GM18867 (cell line): Measurements from ENCODE around the gene CDKN2C.
"Not testable (repeated sequence)": the region's sequence is repeated elsewhere in the genome, so short reads cannot be mapped to it uniquely, and the experiment has no call there.

Experiments
- ATAC-seq: cut with Tn5 transposase; IDR thresholded peaks from one replicate; pipeline ENCODE4 v1.9.1; 2021; ENCODE audit warnings: mild to moderate bottlenecking, moderate library complexity; ENCODE audit not compliant: unreplicated experiment

Gene CDKN2C

DNA sequence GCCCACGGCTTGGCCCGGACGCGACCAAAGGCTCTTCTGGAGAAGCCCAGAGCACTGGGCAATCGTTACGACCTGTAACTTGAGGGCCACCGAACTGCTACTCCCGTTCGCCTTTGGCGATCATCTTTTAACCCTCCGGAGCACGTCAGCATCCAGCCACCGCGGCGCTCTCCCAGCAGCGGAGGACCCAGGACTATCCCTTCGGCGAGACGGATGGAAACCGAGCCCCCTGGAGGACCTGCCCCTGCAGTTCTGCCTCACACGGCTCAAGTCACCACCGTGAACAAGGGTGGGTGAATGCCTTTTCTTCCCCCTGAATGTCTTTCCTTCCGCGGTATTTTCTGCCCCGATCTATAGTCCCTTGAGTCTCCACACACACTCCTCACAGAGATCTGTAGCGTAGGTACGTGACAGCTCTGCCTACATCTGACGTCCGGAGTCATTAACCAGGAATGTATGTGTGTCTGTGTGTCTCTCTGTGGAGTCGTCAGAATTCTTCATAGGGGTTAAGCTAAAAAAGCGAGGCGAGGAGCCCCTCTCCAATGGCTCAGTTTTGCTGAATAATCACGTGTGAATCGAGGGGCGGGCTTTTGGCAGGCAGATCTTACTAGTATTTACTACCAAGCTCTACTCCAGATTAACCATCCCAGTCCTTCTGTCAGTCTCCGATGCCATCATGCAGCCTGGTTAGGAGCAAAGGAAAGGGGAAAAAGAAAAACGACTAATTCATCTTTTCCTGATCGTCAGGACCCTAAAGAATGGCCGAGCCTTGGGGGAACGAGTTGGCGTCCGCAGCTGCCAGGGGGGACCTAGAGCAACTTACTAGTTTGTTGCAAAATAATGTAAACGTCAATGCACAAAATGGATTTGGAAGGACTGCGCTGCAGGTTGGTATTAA, at the start of gene CDKN2C:
Gene CDKN2C (plus strand): TSS at position 635 of the 898 bp plus-strand sequence. CDS start 124 bp downstream, at position 759.
- ATAC-seq: peak; percentile 26

DNA sequence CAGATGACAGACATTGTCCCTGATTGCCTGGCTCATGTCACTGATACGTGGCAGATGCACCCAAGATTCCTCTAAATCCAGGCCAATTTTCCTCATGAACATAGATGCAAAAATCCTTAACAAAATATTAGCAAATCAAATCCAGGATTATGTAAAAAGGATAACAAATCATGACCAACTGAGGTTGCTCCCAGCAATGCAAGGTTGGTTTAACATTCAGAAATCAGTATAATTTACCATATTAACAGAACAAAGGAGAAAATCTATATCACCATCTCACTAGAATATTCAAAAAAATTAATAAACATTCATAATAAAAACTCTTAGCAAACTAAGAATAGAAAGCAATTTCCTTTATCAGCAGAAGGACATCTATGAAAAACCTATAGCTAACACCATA, 49.6 kb upstream of the CDKN2C start:
- no peak for ATAC-seq

DNA sequence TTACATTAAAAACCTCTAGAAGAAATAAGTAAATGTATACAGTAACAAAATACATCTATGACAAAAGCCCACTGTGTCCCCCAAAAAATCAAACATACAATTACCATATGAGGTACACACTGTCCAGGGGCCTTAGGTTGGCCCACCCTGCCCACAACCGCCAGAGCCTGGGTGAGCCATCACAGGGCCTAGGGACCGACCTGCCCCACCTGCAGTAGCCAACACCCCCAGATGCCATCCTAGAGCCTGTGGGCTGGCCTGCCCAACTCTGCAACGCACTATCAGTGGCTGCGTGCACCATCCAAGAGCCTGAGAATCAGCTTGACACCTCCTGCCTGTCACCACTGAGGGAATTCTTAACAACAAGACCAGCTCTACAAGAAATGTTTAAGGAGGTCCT, 49.0 kb upstream of the CDKN2C start:
- ATAC-seq: no peak

DNA sequence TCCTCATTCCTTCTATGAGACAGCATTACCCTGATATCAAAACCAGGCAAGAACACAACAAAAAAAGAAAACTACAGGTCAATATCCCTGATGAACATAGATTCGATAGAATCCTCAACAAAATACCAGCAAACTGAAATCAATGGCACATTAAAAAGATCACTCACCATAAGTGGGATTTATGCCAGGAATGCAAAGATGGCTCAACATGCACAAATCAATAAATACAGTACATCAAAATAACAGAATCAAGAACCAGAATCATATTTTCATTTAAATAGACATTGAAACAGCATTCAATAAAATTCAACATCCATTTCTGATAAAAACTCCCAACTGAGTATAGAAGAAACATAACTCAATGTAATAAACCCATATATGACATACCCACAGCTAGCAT, 46.5 kb upstream of the CDKN2C start:
- ATAC-seq: no peak

DNA sequence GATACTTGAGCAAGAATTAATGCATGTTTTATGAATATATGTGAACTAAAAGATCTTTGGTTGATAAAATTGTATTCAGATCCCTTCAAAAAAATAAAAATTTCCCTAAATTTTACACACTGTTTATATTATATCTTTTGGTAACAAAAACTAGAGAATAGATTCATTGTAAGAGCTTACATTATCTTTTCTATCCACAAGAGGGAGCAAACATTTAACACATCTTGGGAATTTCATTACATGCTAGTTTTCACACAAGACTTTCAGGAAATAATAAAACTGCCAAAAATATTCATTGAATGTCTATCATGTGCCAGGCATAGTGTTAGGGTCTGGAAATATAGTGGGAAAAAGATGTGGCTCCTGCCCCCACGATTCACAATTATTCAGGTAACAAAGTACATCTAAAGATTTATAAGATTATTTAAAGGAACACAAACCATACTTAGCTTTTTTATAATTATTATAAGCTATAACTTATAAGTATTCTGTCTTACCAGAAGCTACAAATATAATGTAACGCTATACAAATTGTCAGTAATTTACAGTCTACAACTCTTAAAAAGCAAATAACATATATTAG, 40.6 kb upstream of the CDKN2C start:
- no peak for ATAC-seq

DNA sequence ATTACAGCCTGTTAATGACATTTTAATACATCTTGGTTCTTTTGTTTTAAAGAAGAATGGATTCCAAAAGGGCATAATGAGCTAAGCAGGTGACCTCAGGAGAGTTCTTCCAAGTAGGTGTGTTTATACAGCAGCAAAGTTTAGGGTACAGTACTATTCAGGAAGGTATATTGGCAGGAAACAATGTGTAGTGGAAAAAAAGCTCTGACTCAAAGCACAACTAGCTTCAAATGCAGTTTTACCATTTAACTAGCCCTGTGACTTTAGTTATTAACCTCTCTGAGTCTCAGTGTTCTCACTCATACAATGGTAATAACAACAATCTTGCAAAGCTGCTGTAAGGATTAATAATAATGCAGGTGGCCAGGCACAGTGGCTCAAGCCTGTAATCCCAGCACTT, 39.9 kb upstream of the CDKN2C start:
- peak; percentile 80 for ATAC-seq

DNA sequence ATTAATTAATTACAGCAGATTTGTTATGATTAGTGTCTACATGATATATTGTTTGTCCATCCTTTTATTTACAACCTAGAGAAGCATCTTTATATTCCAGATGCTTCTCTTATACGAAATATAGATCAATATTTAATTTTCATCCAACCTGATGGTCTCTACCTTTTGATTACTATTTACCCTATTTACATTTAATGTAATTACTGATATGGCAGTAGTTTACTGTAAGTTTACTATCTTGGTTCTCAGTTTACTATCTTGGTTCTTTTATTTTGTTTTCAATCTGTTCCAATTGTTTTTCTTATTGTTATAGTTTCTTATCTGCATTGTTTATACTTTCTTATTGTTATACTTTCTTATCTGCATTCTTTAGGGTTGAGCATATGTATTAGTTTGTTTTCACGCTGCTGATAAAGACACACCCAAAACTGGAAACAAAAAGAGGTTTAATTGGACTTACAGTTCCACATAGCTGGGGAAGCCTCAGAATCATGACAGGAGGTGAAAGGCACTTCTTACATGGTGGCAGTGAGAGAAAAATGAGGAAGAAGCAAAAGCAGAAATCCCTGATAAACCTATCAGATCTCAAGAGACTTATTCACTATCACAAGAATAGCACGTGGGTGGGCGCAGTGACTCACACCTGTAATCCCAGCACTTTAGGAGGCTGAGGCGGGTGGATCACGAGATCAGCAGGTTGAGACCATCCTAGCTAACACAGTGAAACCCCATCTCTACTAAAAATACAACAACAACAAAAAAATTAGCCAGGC, 38.9 kb upstream of the CDKN2C start:
- no peak for ATAC-seq

DNA sequence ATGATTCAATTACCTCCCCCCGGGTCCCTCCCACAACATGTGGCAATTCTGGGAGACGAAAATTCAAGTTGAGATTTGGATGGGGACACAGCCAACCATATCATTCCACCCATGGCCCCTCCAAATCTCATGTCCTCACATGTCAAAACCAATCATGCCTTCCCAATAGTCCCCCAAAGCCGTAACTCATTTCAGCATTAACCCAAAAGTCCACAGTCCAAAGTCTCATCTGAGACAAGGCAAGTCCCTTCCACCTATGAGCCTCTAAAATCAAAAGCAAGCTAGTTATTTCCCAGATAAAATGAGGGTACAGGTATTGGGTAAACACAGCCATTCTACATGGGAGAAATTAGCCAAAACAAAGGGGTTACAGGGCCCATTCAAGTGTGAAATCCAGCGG, 38.0 kb upstream of the CDKN2C start:
- not testable (repeated sequence) for ATAC-seq

DNA sequence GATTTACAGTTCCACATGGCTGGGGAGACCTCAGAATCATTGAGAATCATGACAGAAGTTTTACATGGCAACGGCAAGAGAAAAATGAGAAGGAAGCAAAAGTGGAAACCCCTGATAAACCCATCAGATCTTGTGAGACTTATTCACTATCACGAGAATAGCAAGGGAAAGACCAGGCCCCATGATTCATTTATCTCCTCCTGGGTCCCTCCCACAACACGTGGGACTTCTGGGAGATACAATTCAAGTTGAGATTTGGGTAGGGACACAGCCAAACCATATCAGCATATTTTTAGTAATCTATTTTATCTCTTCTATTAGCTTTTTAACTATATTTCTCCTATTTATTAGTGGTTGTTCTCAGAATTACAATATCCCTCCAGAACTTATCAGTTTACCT, 36.3 kb upstream of the CDKN2C start:
- not testable (repeated sequence) for ATAC-seq

DNA sequence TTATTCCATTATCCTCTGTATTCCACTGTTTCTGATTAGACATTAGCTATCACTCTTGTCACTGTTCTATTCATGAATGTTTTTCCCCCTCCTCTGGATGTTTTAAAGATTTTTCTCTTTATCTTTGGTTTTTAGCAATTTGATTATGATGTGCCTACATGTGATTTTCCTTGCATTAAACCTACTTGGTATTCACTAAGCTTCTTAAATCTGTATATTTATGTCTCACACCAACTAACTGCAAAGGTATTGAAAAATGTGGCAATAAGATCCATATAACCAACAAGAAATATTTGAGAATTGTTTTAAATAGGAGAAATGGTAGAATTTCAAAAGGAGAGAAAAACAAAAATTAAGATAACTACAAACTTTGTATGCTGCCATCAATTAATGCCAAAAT, 35.2 kb upstream of the CDKN2C start:
- ATAC-seq: no peak

DNA sequence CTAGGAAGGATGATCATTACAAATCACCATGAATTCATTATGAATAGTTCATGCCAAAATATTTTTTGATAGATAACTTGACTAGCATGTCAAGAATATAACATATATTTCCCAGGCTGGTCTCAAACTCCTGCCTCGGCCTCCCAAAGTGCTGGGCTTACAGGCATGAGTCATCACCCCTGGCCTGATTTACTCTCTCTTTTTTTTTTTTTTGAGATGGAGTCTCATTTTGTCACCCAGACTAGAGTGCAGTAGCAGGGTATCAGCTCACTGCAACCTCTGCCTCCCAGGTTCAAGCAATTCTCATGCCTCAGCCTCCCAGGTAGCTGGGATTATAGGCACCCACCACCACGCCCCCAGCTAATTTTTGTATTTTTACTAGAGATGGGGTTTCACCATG, 34.8 kb upstream of the CDKN2C start:
- ATAC-seq: not testable (repeated sequence)

DNA sequence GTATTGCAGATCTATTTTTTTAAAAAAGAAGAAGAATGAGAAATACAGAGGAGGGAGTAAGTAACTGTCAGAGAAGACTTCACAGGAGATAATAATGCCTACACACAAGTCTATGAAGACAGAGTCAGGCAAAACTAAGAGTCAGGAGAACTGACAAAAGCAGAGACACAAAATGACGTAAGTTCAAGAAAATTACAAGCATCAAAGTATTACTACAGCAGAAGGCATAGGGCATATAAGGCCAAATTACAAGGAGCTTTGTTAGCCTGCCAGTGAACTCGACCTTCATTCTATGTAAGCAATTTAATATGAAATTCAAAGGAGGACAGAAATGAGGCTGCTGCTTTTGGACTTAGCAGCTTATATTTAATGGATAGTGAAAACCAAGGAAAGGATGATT, 33.7 kb upstream of the CDKN2C start:
- no peak for ATAC-seq

DNA sequence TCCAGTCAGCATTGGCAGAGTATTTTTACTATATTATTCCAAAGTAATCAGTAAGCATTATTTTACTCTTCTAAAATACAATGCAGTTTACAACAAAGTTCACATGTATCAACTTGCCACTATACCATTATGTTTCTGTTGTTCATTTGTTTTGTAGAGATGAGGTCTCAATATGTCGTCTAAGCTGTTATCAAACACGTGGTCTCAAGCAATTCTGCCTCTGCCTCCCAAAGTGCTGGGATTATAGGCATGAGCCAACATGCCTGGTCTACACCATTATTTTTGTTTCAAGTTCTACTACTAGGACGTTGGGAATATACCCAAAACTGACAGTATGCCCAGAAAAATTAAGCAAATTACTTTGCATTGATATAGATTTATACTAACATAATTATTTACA, 29.8 kb upstream of the CDKN2C start:
- ATAC-seq: no peak

DNA sequence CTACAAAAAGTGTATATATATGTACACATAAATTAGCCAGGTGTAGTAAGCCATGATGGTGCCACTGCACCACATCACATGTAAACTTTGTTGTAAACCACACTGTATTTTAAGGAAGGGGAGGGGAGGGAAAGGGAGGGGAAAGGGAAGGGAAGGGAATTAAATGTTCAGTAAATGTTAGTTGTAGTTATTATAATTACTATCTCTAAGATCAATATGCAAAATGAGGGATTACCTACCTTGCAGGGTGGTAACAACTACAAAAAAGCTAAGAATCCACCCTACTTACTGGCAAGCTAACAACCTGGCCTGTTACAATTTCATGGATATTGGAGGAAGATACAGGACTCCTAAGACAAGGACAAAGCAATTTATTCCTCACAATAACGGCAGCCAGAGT, 27.7 kb upstream of the CDKN2C start:
- no peak for ATAC-seq

DNA sequence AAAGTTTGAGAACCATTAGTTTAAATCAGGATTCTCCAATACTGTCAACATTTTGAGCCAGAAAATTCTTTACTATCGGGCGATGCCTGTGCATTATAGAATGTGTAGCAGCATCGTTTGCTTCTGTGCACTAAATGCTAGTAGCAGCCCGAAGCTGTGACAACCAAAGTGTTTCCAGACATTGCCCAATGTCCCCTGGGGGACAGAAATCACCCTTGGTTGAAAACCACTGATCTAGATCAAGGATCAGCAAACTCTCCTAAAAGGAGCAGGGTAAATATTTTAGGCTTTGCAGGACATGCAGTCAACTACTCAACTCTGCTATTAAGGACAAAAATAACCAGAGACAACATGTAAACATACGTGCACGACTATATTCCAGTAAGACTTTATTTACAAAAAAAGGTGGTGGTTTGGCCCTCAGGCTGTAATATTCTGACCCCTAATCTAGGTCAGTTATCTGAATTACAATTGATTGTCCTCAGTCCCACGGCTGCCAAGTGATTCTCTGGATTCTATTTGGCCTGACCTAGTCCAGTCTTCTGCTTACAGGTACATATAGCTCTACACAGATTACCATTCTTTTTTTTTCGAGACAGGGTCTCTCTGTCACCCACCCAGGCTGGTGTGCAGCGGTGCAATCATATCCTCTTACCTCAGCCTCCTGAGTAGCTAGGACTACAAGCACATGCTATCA, 20.6 kb upstream of the CDKN2C start:
- no peak for ATAC-seq

DNA sequence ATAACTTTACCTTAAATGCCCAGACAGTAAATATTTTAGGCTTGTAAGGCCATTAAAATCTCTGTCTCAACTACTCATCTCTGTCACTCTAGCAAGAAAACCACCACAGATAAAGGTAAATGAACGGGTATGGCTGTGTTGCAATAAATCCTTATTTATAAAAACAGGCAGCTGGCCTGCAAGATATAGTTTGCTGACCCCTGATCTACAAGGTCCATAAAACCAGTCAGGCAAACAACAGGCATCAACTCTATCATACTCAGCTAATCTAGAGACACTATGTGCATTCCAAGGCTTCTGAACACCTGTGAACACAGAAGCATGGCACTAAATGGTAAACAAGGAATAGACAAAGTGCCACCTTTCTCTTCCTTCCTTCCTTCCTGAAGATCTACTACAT, 19.6 kb upstream of the CDKN2C start:
- ATAC-seq: no peak

DNA sequence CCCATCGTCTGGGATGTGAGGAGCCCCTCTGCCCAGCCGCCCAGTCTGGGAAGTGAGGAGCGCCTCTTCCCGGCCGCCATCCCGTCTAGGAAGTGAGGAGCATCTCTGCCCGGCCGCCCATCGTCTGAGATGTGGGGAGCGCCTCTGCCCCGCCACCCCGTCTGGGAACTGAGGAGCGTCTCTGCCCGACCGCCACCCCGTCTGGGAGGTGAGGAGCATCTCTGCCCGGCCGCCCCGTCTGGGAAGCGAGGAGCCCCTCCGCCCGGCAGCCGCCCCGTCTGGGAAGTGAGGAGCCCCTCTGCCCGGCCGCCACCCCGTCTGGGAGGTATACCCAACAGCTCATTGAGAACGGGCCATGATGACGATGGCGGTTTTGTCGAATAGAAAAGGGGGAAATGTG, 17.5 kb upstream of the CDKN2C start:
- not testable (repeated sequence) for ATAC-seq

DNA sequence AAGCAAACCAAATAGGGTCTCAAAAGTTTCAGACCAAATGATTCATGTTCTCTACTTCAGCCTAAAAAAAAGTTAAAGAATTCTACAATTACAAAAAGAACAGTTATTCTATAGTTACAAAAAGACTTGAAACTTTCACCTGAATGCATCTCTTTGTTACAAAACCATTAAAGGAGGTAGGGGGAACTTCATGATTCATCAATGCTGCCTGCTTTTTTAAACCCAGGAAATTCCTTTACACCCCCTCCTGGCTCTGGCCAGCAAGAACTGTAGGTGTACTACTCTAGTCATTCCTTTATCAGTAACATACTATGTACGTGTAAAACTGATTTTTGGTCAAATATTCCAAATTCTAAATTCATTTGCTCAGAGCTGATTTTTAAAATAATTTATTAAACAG, 14.9 kb upstream of the CDKN2C start:
- no peak for ATAC-seq

DNA sequence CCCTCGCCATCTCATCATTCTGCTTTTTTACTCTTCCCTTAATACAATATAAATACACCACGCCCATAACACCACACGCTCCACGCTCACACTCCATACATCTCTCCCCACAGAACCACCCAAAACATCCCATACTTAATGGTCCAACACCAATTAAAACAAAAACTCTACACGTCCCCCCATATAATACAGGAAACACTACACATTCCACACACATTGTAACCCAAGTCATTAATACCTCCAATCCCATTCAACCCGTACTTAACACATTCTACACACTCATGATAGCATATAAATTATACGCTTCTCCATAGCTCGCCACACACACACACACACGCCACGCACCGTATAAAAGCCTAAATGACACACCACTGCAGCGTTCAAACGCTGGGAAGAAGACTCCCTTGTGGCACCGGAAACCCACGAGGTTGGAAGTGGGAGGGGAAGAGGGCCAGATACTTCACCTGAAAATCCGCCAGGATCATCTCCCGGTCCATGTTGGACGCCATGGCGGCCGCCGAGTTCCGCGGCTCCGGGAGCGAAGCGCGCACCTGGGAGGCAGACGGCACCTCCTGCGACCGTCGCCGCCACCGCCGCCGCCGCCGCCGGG, 10.6 kb upstream of the CDKN2C start:
- no peak for ATAC-seq

DNA sequence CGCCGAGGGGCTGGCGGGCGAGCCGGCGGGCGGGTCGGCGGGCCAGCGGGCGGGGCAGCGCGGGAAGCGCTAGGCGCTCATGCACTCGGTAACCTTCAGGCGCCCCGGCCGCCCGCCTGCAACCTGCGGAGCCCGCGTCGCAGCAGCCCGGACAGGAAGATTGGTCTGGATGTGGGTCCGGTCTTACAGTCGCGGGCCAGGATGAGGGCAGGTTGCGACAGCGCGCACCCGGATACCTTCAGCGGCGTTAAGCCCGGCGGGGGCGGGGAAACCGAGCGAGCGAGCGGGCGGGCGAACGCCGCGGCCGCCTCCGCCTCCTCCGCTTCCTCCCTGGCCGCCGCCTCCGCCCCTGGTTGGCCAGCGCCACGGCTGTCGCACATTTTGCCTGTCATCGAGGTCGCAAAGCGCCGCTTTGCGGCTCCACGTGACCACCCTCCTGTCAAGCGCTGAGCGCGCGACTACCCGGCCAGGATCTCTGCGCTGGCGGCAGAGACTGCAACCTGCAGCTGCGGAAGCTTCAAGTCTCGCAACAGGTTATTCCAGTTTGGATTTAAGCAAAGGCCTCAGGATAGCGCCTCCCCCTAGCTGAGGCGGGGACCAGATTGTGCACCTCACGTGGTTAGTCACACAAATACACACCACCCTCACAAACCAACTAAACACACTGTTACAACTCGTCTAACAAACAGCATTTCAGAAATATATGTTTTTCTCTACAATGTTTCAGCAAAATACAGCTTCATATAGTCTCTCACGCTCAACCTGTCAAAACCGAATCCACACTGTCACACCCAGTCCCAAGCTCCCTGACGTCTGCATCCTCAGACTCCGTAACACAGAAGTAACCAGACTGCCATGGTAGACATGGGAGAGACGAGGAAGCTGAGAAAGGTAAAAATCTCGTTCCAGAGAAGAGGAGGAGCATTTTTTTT, 9.9 kb upstream of the CDKN2C start, which contains the start of gene FAF1:
Gene FAF1 (minus strand): TSS at position 355 of the 932 bp plus-strand sequence. CDS start 456 bp downstream, outside the sequence.
- peak; percentile 92 for ATAC-seq
